HG03159 (cell line): Measurements from ENCODE around the gene PAN3.
"Not testable (repeated sequence)": the region's sequence is repeated elsewhere in the genome, so short reads cannot be mapped to it uniquely, and the experiment has no call there.

Source experiments
- ATAC-seq: cut with Tn5 transposase; IDR thresholded peaks from one replicate; pipeline ENCODE4 v1.9.1; 2021; ENCODE audit warnings: mild to moderate bottlenecking, moderate library complexity; ENCODE audit not compliant: unreplicated experiment

PAN3 gene

GRCh38 chr13:28138012-28138755, at the start of gene PAN3:
TSS of gene PAN3 (plus strand) at chr13:28138545. CDS start at chr13:28138658, 113 bp downstream.
- ATAC-seq: peak; percentile 62

- no peak for ATAC-seq
Observed at GRCh38 chr13:28089065-28089464, 49.3 kb upstream of the PAN3 start.

GRCh38 chr13:28092431-28092830, 45.9 kb upstream of the PAN3 start:
- ATAC-seq: no peak

- ATAC-seq: no peak
Observed at GRCh38 chr13:28093881-28094280, 44.5 kb upstream of the PAN3 start.

- no peak for ATAC-seq
Observed at GRCh38 chr13:28094306-28094705, 44.0 kb upstream of the PAN3 start.

- no peak for ATAC-seq
Observed at GRCh38 chr13:28097503-28097902, 40.8 kb upstream of the PAN3 start.

- ATAC-seq: no peak
Observed at GRCh38 chr13:28099396-28100149, 38.8 kb upstream of the PAN3 start.

GRCh38 chr13:28100150-28101121, 37.9 kb upstream of the PAN3 start, which contains the start of gene FLT3:
TSS of gene FLT3 (minus strand) at chr13:28100576. CDS start at chr13:28100510, 66 bp downstream.
- no peak for ATAC-seq

- ATAC-seq: not testable (repeated sequence)
Observed at GRCh38 chr13:28101886-28102285, 36.5 kb upstream of the PAN3 start.

- ATAC-seq: no peak
Observed at GRCh38 chr13:28106976-28107375, 31.4 kb upstream of the PAN3 start.

GRCh38 chr13:28110414-28110813, 27.9 kb upstream of the PAN3 start:
- ATAC-seq: no peak

GRCh38 chr13:28116736-28117135, 21.6 kb upstream of the PAN3 start:
- ATAC-seq: no peak

GRCh38 chr13:28117689-28118377, 20.5 kb upstream of the PAN3 start:
- no peak for ATAC-seq

GRCh38 chr13:28120317-28120716, 18.0 kb upstream of the PAN3 start:
- ATAC-seq: no peak

- ATAC-seq: no peak
Observed at GRCh38 chr13:28121224-28121623, 17.1 kb upstream of the PAN3 start.

- ATAC-seq: no peak
Observed at GRCh38 chr13:28128030-28128429, 10.3 kb upstream of the PAN3 start.

GRCh38 chr13:28128926-28129325, 9.4 kb upstream of the PAN3 start:
- ATAC-seq: no peak

- ATAC-seq: no peak
Observed at GRCh38 chr13:28129911-28130693, 8.2 kb upstream of the PAN3 start.

GRCh38 chr13:28131646-28132045, 6.7 kb upstream of the PAN3 start:
- ATAC-seq: no peak

- ATAC-seq: no peak
Observed at GRCh38 chr13:28136916-28137315, 1.4 kb upstream of the PAN3 start.
